ENCODE data around the gene FBN3.

Gene FBN3

GRCh38 chr19:8045872-8046568 lies 103.4 kb downstream of the FBN3 start:
- no peak for TF ChIP-seq CTCF (conservative IDR thresholded peaks at IDR 0.05; ENCODE audit: low read depth, low read length)
- H3K4me3 ChIP-seq (ENCODE audit: low read length) = no peak overlapping the region
- no peak for DNase-seq (ENCODE audit: low read depth)

DNA sequence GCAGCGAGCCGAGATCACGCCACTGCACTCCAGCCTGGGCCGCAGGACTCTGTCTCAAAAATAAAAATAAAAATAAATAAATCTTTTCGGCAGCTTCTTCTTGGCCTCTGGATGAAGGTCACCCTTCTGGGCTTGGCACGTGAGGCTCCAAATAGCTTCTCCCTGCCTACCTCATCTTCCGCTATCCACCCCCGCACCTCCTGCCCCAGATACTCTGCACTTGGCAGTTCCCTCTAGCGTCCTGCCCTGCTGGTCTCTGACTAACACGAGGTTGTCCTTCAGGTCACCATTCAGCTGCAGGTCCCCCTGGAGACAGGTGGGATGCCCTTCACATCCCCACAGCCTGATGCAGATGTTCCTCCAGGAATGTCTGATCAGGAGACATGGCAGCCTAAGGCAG lies 105.4 kb downstream of the FBN3 start:
- no peak for DNase-seq (ENCODE audit: low read depth)
- TF ChIP-seq CTCF (conservative IDR thresholded peaks at IDR 0.05; ENCODE audit: low read depth, low read length) = no peak
- H3K4me3 ChIP-seq (ENCODE audit: low read length) = no peak overlapping the region

DNA sequence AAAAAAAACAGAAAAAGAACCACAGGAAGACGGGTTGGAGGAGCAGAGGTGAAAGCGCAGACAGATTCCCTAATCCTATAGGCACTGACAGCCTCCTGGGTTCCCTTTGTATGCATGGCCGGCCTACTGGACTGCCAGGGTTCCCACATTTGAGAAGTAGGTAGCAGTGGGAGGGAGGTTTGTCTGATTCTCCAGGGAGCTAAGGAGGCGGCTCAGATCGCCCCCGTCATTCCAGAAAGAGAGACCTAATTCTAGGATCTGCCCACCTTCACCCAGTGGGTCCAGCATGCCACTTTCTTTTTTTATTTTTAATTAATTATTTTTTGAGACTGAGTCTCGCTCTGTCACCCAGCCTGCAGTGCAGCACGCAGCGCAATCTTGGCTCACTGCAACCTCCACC lies 106.5 kb downstream of the FBN3 start:
- no peak overlapping the region for H3K4me3 ChIP-seq (ENCODE audit: low read length)
- no peak for DNase-seq (ENCODE audit: low read depth)
- no peak for TF ChIP-seq CTCF (conservative IDR thresholded peaks at IDR 0.05; ENCODE audit: low read depth, low read length)

- TF ChIP-seq CTCF (conservative IDR thresholded peaks at IDR 0.05; ENCODE audit: low read depth, low read length) = no peak
- no peak overlapping the region for H3K4me3 ChIP-seq (ENCODE audit: low read length)
- no peak for DNase-seq (ENCODE audit: low read depth)
Observed at GRCh38 chr19:8041531-8041931, 107.9 kb downstream of the FBN3 start.

DNA sequence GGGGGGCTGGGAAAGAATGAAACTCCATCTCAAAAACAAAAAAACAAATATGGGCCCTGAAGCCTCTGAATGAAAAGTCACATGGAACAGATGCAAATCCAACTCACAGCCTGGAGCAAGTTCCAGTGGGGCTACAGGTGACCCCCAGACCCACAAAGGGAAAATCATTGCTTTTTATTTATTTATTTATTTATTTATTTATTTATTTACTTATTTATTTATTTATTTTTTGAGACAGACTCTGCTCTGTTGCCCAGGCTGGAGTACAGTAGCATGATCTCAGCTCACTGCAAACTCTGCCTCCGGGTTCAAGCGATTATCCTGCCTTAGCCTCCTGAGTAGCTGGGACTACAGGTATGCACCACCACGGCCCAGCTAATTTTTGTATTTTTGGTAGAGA lies 110.2 kb downstream of the FBN3 start:
- DNase-seq (ENCODE audit: low read depth) = no peak
- no peak for TF ChIP-seq CTCF (conservative IDR thresholded peaks at IDR 0.05; ENCODE audit: low read depth, low read length)
- H3K4me3 ChIP-seq (ENCODE audit: low read length) = no peak overlapping the region

GRCh38 chr19:8038815-8039214 lies 110.6 kb downstream of the FBN3 start:
- no peak for TF ChIP-seq CTCF (conservative IDR thresholded peaks at IDR 0.05; ENCODE audit: low read depth, low read length)
- H3K4me3 ChIP-seq (ENCODE audit: low read length) = no peak overlapping the region
- DNase-seq (ENCODE audit: low read depth) = no peak

- no peak overlapping the region for H3K4me3 ChIP-seq (ENCODE audit: low read length)
- no peak for DNase-seq (ENCODE audit: low read depth)
- no peak for TF ChIP-seq CTCF (conservative IDR thresholded peaks at IDR 0.05; ENCODE audit: low read depth, low read length)
Observed at GRCh38 chr19:8036434-8037099, 112.8 kb downstream of the FBN3 start.

All from retinal pigment epithelial cell (primary cell).